K562 (cell line): ENCODE data around the gene COL24A1. TPM values are rescaled to one million over a fixed set of nuclear protein-coding genes. Genes with fewer than 3 reads are reported as not detected.

Experiments
- ATF7 ChIP-seq: fragments of 450-650 bp; IDR thresholded peaks from 2 replicates; pipeline ENCODE4 v1.7.1; 2014; ENCODE audit warnings: mild to moderate bottlenecking, moderate library complexity
- CBX2 ChIP-seq: fragments of 200-600 bp; sonication (generic); IDR thresholded peaks from one replicate; pipeline ENCODE4 v1.6.1; 2012; ENCODE audit warnings: mild to moderate bottlenecking, low read length, inconsistent platforms; ENCODE audit not compliant: insufficient read depth, poor library complexity, severe bottlenecking
- CTCF ChIP-seq, 3 experiments: IDR thresholded peaks in 2 of 3; conservative IDR thresholded peaks in 1 of 3; 2 replicates each; pipeline ENCODE4 v1.5.1; 2011 to 2012; ENCODE audit warnings: low read length in 3 of 3, mild to moderate bottlenecking in 3 of 3, control low read depth in 2 of 3, improper control_type of control experiment in 1 of 3, inconsistent platforms in 1 of 3, low read depth in 1 of 3, mixed read lengths in 1 of 3, moderate library complexity in 1 of 3; ENCODE audit not compliant: insufficient read depth in 2 of 3
- GMEB1 ChIP-seq: fragments of 250-450 bp; sonication (Bioruptor Pico); IDR thresholded peaks from 2 replicates; pipeline ENCODE4 v1.4.0; 2020; ENCODE audit warnings: mild to moderate bottlenecking
- MNT ChIP-seq, 2 experiments: fragments of 450-650 bp; conservative IDR thresholded peaks; 2 replicates each; pipeline ENCODE4 v1.6.1; 2017; ENCODE audit warnings: mild to moderate bottlenecking in 2 of 2, moderate library complexity in 2 of 2
- PURB ChIP-seq: sonication (generic); formaldehyde crosslinking; IDR thresholded peaks from 2 replicates; pipeline ENCODE4 v1.9.0; 2021; ENCODE audit warnings: low read depth, mild to moderate bottlenecking, missing genetic modification reagents
- ZBTB49 ChIP-seq: sonication (generic); formaldehyde crosslinking; IDR thresholded peaks from 2 replicates; pipeline ENCODE4 v1.8.0; 2022; ENCODE audit warnings: missing genetic modification reagents, mild to moderate bottlenecking, borderline replicate concordance
- ZNF282 ChIP-seq: sonication (generic); formaldehyde crosslinking; IDR thresholded peaks from 2 replicates; pipeline ENCODE4 v1.8.1; 2023; ENCODE audit warnings: missing genetic modification reagents
- ZNF311 ChIP-seq: fragments of 250-450 bp; sonication (Bioruptor Pico); IDR thresholded peaks from 2 replicates; pipeline ENCODE4 v1.4.0; 2020; ENCODE audit warnings: mild to moderate bottlenecking, moderate library complexity
- polyA plus RNA-seq, 8 experiments: library from polyadenylated mRNA; depleted of rRNA in 4 of 8; stranded (reverse) in 5 of 8; unstranded in 3 of 8; fragments of >200 nt; fragmentation: Nextera tagmentation in 2 of 8; fragmentation: Illumina TruSeq in 1 of 8; extraction: Ambion mirVana in 2 of 8; extraction: Trizol in 1 of 8; gene quantifications; 2 replicates each; pipeline versions ENCODE4 v1.2.1 to v1.2.3, GENCODE V29; 2011 to 2014; ENCODE audit warnings: inconsistent platforms in 1 of 8, missing spikeins in 1 of 8
- total RNA-seq, 7 experiments: library from RNA; depleted of rRNA in 6 of 7; stranded (reverse); fragments of >200 nt in 6 of 7; fragmentation: Illumina TruSeq in 2 of 7; extraction: Trizol in 2 of 7; gene quantifications; 2 replicates each; pipeline versions ENCODE4 v1.2.1 to v1.2.3, GENCODE V29; 2011 to 2021; ENCODE audit warnings: low replicate concordance in 1 of 7

Gene COL24A1
- total and polyA plus RNA-seq, 9 of the 15 experiments (the other 6 are each of a cell fraction or from before 2014, with no cell fraction given), result 0.01 to 0.06 (median 0.03) TPM; not detected in 2

- TF ChIP-seq GMEB1 (CRISPR knock-in tag), result no peak
- no peak for TF ChIP-seq ZBTB49
- no peak for TF ChIP-seq CTCF (IDR thresholded peaks at IDR 0.05 in 2 of 3, conservative IDR thresholded peaks at IDR 0.05 in 1 of 3; ENCODE audit: insufficient read depth in 2 of 3, low read depth in 1 of 3, low read length in 3 of 3)
- no peak for TF ChIP-seq ATF7
- TF ChIP-seq PURB (CRISPR knock-in tag), result no peak
- no peak for TF ChIP-seq CBX2
- TF ChIP-seq ZNF282 (CRISPR knock-in tag), result no peak
- TF ChIP-seq MNT (conservative IDR thresholded peaks at IDR 0.05), result no peak
- no peak for TF ChIP-seq ZNF311 (CRISPR knock-in tag)
Observed at GRCh38 chr1:85943945-85944344, 212.6 kb downstream of the COL24A1 start (continued).
